A375 (cell line): ENCODE data around the gene DMAC2L. TPM values are rescaled to one million over a fixed set of nuclear protein-coding genes. Genes with fewer than 3 reads are reported as not detected.

Source experiments
- small RNA-seq: library from RNA; depleted of rRNA; stranded (forward); fragments of <200 nt; gene quantifications from one replicate; pipeline ENCODE3, GENCODE V24; 2014
- total RNA-seq: library from RNA; depleted of rRNA; stranded (reverse); fragments of >200 nt; shearing (Covaris generic); gene quantifications from 2 replicates; pipeline ENCODE4 v1.2.3, GENCODE V29; 2014; rRNA removed

Gene DMAC2L
- 11.8 and 13.2 TPM in 2 replicates for total RNA-seq

GRCh38 chr14:50311972-50312733 lies at the start of gene DMAC2L, which contains the start of gene L2HGDH:
Gene DMAC2L, plus strand, starts transcription at chr14:50312324. Its CDS starts 9,164 bp downstream, at chr14:50321488.
Gene L2HGDH, minus strand, starts transcription at chr14:50312229. Its CDS starts 79 bp downstream, at chr14:50312150.

Small RNA genes lying within 50 kb of the gene (small RNA-seq; reads per million reads assigned to genes)
- gene MIR4504 = not detected

Other genes starting within 250 kb of the DMAC2L start
- 6.0 and 6.9 TPM in 2 replicates for gene VCPKMT, start 195.8 kb upstream of the DMAC2L start, total RNA-seq
- 8.1 and 8.3 TPM in 2 replicates for gene SOS2, start 80.7 kb upstream of the DMAC2L start, total RNA-seq
- 8.4 and 11.1 TPM in 2 replicates for gene L2HGDH, start 95 bp upstream of the DMAC2L start, total RNA-seq
- gene CDKL1, start 84.6 kb downstream of the DMAC2L start, total RNA-seq = 27.3 and 36.6 TPM in 2 replicates
- gene MAP4K5, start 220.2 kb downstream of the DMAC2L start, total RNA-seq = 36.4 and 44.5 TPM in 2 replicates
- 0.30 and 0.61 TPM in 2 replicates for gene ATL1, start 247.8 kb downstream of the DMAC2L start, total RNA-seq